ENCODE data around the gene ZDHHC11B. TPM values are rescaled to one million over a fixed set of nuclear protein-coding genes. Genes with fewer than 3 reads are reported as not detected.
"Not testable (repeated sequence)": the region's sequence is repeated elsewhere in the genome, so short reads cannot be mapped to it uniquely, and the experiment has no call there.

ZDHHC11B gene
- total RNA-seq, 3 donors from 2014 or later (not counting 1 experiment from before 2014, with no cell fraction given), result 0.85 to 7.3 (median 2.2) TPM

DNA sequence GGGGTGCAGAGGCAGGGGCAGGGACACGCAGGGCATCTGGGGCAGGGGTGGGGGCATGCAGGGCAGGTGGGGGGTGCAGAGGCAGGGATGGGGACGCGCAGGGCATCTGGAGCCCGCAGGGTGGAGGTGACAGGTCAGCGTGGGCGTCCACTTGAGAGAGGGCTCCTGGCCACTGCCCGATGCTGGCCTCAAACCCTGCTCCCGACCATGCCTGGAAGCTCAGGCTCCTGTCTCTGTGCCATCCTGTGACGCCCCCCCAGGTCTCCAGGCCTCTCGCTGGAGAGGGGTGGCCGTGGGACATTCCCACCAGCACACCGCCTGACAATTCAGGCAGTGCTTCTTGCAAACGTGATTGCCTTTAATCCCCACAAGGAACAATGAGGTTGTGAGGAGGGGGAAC lies 33.0 kb downstream of the ZDHHC11B start:
- Mint-ChIP-seq H3K4me3 (no peak overlapping the region), H3K27me3 (ENCODE audit: low read depth in 2 of 2) (peaks cover 0 to 3% of the 10 kb centered on the region in 2 donors), H3K9me3 (no peaks in the 10 kb centered on the region), H3K4me1 (no peaks in the 10 kb centered on the region), H3K27ac (no peak overlapping the region), H3K36me3 (no peaks in the 10 kb centered on the region)
- no peaks in the 10 kb centered on the region for H3K27me3 ChIP-seq (ENCODE audit: control insufficient read depth, insufficient read depth, low read length)
- H3K9me3 ChIP-seq (ENCODE audit: control insufficient read depth, insufficient read depth, low read length), result no peaks in the 10 kb centered on the region
- no peaks in the 10 kb centered on the region for H3K4me1 ChIP-seq (ENCODE audit: control insufficient read depth, insufficient read depth, low read length)
- no peaks in the 10 kb centered on the region for H3K36me3 ChIP-seq (ENCODE audit: control insufficient read depth, insufficient read depth, low read length)
- DNase-seq, result no peak
- TF ChIP-seq, protein P1, sequence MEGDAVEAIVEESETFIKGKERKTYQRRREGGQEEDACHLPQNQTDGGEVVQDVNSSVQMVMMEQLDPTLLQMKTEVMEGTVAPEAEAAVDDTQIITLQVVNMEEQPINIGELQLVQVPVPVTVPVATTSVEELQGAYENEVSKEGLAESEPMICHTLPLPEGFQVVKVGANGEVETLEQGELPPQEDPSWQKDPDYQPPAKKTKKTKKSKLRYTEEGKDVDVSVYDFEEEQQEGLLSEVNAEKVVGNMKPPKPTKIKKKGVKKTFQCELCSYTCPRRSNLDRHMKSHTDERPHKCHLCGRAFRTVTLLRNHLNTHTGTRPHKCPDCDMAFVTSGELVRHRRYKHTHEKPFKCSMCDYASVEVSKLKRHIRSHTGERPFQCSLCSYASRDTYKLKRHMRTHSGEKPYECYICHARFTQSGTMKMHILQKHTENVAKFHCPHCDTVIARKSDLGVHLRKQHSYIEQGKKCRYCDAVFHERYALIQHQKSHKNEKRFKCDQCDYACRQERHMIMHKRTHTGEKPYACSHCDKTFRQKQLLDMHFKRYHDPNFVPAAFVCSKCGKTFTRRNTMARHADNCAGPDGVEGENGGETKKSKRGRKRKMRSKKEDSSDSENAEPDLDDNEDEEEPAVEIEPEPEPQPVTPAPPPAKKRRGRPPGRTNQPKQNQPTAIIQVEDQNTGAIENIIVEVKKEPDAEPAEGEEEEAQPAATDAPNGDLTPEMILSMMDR (IDR thresholded peaks at IDR 0.05), result no peak
- no peak for ATAC-seq
- intact Hi-C loops (cut with micrococcal nuclease), result no loop called here
- 67% methylated on average over 1 of the region's 13 CpGs for WGBS (ENCODE audit: insufficient coverage)
- no peak overlapping the region for H3K27ac ChIP-seq (ENCODE audit: low read length)
- H3K4me3 ChIP-seq (ENCODE audit: low read length), result no peak overlapping the region

DNA sequence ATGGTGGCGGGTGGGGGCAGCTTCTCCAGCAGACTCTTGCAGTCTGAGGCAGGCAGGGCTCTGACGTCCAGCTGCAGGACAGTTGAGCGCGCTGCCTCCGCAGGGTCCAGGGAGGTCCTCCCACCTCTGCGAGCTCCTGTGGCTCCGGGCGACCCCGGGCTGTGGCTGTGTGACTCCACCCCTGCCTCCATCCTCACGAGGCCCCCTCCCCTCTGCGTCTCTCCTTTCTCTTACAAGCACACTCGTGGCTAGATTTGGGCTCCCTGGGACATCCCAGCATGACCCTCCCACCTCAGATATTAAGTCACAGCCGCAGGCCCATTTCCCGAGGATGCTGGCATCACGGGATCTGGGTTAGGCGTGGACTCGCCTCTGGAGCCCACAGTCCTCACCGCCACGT lies 34.3 kb downstream of the ZDHHC11B start:
- H3K4me1 Mint-ChIP-seq; H3K27ac ChIP-seq (ENCODE audit: low read length); H3K36me3 ChIP-seq (ENCODE audit: control insufficient read depth, insufficient read depth, low read length); ATAC-seq; H3K27me3 ChIP-seq (ENCODE audit: control insufficient read depth, insufficient read depth, low read length); DNase-seq; H3K9me3 ChIP-seq (ENCODE audit: control insufficient read depth, insufficient read depth, low read length); H3K9me3 Mint-ChIP-seq; H3K27me3 Mint-ChIP-seq (ENCODE audit: low read depth in 2 of 2); H3K4me3 Mint-ChIP-seq; H3K4me1 ChIP-seq (ENCODE audit: control insufficient read depth, insufficient read depth, low read length); H3K4me3 ChIP-seq (ENCODE audit: low read length); intact Hi-C loops (cut with micrococcal nuclease); H3K27ac Mint-ChIP-seq; H3K36me3 Mint-ChIP-seq: not testable (repeated sequence)
- WGBS (ENCODE audit: insufficient coverage), result 94% methylated on average over 10 of the region's 19 CpGs

DNA sequence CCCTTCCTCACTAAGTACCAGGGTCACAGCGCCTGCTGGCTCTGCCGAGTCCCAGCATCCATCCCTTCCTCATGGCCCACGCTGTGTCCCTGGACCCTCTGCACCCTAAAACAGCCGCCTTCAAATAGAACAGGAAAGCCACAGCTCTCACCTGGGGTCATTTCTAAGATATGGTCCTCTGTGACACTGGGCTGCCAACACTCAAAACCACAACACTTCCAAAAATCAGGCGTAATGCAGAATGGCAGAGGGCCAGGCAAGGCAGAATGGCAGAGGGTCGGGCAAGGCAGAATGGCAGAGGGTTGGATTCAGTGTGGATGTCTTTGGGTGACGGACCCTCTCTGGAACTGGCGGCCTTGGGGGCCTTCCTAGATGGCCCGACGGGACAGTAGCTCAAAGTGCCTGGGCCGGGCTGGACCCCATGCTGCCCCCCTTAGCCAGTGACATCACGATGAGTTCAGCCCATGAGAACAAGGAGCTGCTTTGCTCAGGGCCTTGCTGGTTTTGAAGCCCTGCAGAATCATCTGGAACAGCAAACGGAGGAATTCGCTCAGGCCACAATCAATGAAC lies 35.3 kb downstream of the ZDHHC11B start:
- TF ChIP-seq, protein P1 (IDR thresholded peaks at IDR 0.05), result no peak
- Mint-ChIP-seq H3K9me3 (no peaks in the 10 kb centered on the region), H3K4me1 (no peaks in the 10 kb centered on the region), H3K4me3 (no peak overlapping the region), H3K27ac (no peak overlapping the region), H3K36me3 (no peaks in the 10 kb centered on the region), H3K27me3 (ENCODE audit: low read depth in 2 of 2) (peaks cover 0 to 3% of the 10 kb centered on the region in 2 donors)
- DNase-seq (no peak), ATAC-seq (no peak)
- intact Hi-C loops (cut with micrococcal nuclease), result loop anchor here (2.0 kb wide), 1 partner anchor 92 kb away; no protein-coding TSS in a partner anchor
- Histone ChIP-seq H3K4me3 (ENCODE audit: low read length) (no peak overlapping the region), H3K36me3 (ENCODE audit: control insufficient read depth, insufficient read depth, low read length) (no peaks in the 10 kb centered on the region), H3K27me3 (ENCODE audit: control insufficient read depth, insufficient read depth, low read length) (no peaks in the 10 kb centered on the region), H3K9me3 (ENCODE audit: control insufficient read depth, insufficient read depth, low read length) (no peaks in the 10 kb centered on the region), H3K4me1 (ENCODE audit: control insufficient read depth, insufficient read depth, low read length) (no peaks in the 10 kb centered on the region), H3K27ac (ENCODE audit: low read length) (no peak overlapping the region)
- no CpG with 5 or more reads among the region's 14 CpGs for WGBS (ENCODE audit: insufficient coverage)

DNA sequence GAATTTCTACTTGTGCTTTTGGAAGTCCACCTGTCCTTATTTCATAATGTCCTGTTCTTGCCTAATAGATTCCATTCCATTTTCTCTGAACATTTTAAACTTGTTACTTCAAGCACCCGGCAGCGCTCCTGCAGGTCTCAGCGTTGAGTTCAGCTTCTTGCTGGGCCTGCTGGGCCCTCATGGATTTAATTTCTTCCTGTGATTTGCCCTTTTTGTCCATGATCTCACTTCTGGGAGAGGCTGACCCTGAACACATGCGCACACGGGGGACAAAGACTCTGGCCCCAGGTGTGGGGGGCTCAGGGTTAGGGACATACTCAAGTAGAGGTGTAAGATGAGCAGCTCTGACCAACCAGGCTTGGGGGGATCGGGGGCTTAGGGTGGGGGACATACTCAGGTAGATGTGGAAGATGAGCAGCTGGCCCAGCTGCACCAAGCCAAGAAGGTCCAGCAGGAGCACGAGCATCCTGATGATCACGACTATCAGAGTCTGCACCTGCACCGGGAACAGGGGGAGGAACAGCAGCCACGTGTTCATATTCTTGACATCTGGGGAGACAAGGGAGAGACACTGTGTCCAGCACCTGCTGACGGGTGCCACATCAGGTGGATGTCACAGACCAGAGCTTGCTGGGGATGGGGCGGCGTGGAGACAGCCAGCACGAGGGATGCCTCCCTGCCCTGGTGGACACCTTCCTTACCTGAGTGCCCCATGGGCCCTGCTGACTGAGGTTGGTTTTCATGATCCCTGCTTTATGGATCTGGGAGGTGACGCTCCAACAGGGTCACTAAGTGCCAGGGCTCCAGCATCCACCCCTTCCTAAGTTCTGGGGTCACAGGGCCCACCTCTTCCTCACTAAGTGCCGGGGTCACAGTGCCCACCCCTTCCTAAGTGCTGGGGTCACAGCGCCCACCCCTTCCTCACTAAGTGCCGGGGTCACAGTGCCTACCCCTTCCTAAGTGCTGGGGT lies 36.2 kb downstream of the ZDHHC11B start:
- H3K4me3 ChIP-seq (ENCODE audit: low read length); H3K4me3 Mint-ChIP-seq; H3K27ac ChIP-seq (ENCODE audit: low read length); H3K36me3 Mint-ChIP-seq; H3K27me3 Mint-ChIP-seq (ENCODE audit: low read depth in 2 of 2); H3K9me3 Mint-ChIP-seq; H3K36me3 ChIP-seq (ENCODE audit: control insufficient read depth, insufficient read depth, low read length); H3K4me1 Mint-ChIP-seq; ATAC-seq; H3K27me3 ChIP-seq (ENCODE audit: control insufficient read depth, insufficient read depth, low read length); DNase-seq; H3K4me1 ChIP-seq (ENCODE audit: control insufficient read depth, insufficient read depth, low read length); H3K27ac Mint-ChIP-seq; H3K9me3 ChIP-seq (ENCODE audit: control insufficient read depth, insufficient read depth, low read length): not testable (repeated sequence)
- no CpG with 5 or more reads among the region's 18 CpGs for WGBS (ENCODE audit: insufficient coverage)
- intact Hi-C loops (cut with micrococcal nuclease), result loop anchor here (2.0 kb wide), 1 partner anchor 93 kb away; no protein-coding TSS in a partner anchor

DNA sequence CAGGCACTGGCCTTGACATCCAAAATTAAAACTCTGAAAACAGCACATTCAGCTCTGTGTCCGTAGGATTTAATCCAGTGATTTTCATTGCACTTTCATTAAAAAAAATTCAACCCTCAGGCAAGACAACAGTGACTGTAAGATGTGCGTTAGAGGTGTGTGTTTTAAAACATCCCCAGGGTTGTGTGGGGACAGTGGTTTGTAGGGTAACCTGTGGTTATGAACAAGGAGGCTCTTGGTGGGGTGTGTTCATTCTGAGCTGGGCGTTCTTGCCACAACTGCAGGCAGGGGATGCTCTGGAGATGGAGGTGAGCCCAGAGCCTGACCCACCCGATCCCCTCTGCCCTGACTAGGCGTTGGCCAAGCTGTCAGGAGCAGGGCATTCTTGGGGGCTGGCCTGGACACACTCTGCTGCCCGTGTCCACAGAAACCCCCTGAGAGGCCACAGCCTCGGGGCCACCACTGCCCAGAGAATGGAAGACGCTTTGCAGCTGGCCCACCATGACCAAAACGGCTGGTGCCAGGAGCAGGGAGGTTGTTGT lies 37.2 kb downstream of the ZDHHC11B start:
- H3K27ac ChIP-seq (ENCODE audit: low read length); H3K4me3 ChIP-seq (ENCODE audit: low read length); ATAC-seq; H3K27ac Mint-ChIP-seq; DNase-seq; intact Hi-C loops (cut with micrococcal nuclease); H3K9me3 ChIP-seq (ENCODE audit: control insufficient read depth, insufficient read depth, low read length); H3K27me3 Mint-ChIP-seq (ENCODE audit: low read depth in 2 of 2); H3K36me3 ChIP-seq (ENCODE audit: control insufficient read depth, insufficient read depth, low read length); H3K4me3 Mint-ChIP-seq; H3K4me1 ChIP-seq (ENCODE audit: control insufficient read depth, insufficient read depth, low read length); H3K9me3 Mint-ChIP-seq; H3K4me1 Mint-ChIP-seq; H3K27me3 ChIP-seq (ENCODE audit: control insufficient read depth, insufficient read depth, low read length); H3K36me3 Mint-ChIP-seq: not testable (repeated sequence)
- WGBS (ENCODE audit: insufficient coverage), result 54% methylated on average over 3 of the region's 9 CpGs

All from natural killer cell (primary cell).